Dendritic cell treated with granulocyte-macrophage colony-stimulating factor and Interleukin-4, amounts not matched to agents 40 ng/mL and 50 ng/mL, for 4 days (primary cell): ENCODE measurements around the gene HAPLN3.
"Not testable (repeated sequence)": the region's sequence is repeated elsewhere in the genome, so short reads cannot be mapped to it uniquely, and the experiment has no call there.

Experiments used
- H3K27ac Mint-ChIP-seq: one replicate; pipeline ENCODE4 v1.8.0; 2022; ENCODE audit warnings: mild to moderate bottlenecking, mixed read lengths
- H3K27me3 Mint-ChIP-seq: one replicate; pipeline ENCODE4 v1.8.0; 2022; ENCODE audit warnings: mild to moderate bottlenecking, mixed read lengths
- H3K36me3 Mint-ChIP-seq: one replicate; pipeline ENCODE4 v1.8.0; 2022; ENCODE audit warnings: low read depth, mixed read lengths
- H3K4me1 Mint-ChIP-seq: one replicate; pipeline ENCODE4 v1.8.0; 2022; ENCODE audit warnings: low read depth, mixed read lengths
- H3K4me3 Mint-ChIP-seq: one replicate; pipeline ENCODE4 v1.8.0; 2022; ENCODE audit warnings: mild to moderate bottlenecking, moderate library complexity, mixed read lengths
- H3K9me3 Mint-ChIP-seq: one replicate; pipeline ENCODE4 v1.8.0; 2022; ENCODE audit warnings: mixed read lengths
- intact Hi-C: fragments of 100-400 bp; cut with micrococcal nuclease; formaldehyde crosslinking; loops from one replicate; pipeline ENCODE4 v1.15.0; 2022

Gene HAPLN3, protein sequence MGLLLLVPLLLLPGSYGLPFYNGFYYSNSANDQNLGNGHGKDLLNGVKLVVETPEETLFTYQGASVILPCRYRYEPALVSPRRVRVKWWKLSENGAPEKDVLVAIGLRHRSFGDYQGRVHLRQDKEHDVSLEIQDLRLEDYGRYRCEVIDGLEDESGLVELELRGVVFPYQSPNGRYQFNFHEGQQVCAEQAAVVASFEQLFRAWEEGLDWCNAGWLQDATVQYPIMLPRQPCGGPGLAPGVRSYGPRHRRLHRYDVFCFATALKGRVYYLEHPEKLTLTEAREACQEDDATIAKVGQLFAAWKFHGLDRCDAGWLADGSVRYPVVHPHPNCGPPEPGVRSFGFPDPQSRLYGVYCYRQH

DNA sequence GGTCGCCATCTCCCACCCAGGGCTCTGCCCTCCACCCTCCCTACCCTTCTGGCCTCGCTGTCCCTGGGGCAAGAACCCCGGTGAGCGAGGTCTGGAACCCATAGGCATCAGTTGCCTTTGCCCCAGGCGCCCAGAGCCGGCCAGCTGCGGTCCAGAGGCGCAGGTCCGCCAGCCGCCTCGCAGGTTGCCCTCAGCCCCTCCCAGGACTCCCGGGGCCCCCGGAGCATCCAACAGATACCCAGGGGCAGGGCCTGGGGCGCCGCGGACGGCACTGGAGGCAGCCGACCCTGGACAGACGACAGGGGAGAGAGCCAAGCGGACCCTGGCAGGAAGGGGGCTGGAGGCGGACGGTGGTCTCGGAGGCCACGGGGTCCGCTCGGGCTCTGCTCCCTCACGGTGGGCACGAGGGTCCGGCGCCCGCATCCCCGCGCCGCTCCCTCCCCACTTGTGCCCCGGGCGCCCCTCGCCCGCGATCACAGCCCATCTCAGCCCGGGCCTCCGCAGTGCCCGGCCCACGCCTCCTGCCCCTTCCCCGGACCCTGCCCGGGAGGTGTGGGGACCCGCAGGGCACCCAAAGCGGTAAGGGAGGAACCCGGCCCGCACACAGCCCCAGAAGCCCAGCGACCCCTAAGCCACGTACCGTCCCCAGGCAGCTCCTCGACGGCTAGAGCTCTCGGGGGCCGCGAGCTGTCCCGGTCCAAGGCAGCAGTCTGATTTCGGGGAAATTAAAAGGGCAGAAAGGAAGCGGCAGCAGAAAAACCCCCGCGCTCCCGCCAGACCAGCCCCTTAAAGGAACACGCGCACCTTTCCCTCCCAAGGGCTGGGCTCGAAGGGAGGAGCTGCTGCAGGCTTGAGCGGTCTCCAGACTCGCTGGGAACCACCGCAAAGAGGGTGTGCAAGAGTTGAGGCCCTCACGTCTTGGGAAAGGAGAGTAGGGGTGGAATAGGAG lies at the start of gene HAPLN3:
Gene HAPLN3 (minus strand): TSS at position 726 of the 949 bp plus-strand sequence. CDS start 8,246 bp downstream, outside the sequence.
- peak within 1 kb of the TSS; percentile 21 for H3K27ac Mint-ChIP-seq
- H3K4me1 Mint-ChIP-seq, result peaks cover 23% of the 10 kb centered on the region
- peaks cover 48% of the 10 kb centered on the region for H3K27me3 Mint-ChIP-seq
- peak within 1 kb of the TSS; percentile 69 for H3K4me3 Mint-ChIP-seq
- H3K36me3 Mint-ChIP-seq, result no peaks in the 10 kb centered on the region
- intact Hi-C loops, result no loop called here
- no peaks in the 10 kb centered on the region for H3K9me3 Mint-ChIP-seq

DNA sequence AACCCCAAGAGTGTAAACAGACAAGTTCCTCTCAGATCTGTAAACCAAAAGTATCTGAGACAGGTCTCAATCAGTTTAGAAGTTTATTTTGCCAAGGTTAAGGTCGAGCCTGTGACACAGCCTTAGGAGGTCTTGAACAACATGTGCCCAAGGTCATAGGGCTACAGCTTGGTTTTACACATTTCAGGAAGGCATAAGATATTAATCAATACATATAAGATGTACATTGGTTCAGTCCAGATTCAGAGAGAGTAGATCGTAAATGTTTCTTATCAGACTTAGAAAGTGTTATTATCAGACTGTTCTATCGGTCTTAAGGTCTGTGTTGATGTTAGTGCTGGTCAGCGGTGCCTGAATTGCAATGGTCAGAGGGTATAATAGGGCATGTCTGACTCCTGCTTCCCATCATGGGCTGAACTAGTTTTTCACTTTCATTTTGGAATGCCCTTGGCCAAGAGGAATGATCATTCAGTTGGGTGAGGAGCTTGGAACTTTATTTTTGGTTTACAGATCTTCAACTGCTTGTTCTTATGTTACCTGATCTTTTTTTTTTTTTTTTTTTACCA lies 44.8 kb upstream of the HAPLN3 start:
- no peak overlapping the region for H3K4me3 Mint-ChIP-seq
- H3K27me3 Mint-ChIP-seq, result peaks cover 7% of the 10 kb centered on the region
- intact Hi-C loops, result no loop called here
- H3K9me3 Mint-ChIP-seq, result no peaks in the 10 kb centered on the region
- H3K4me1 Mint-ChIP-seq, result no peaks in the 10 kb centered on the region
- no peak overlapping the region for H3K27ac Mint-ChIP-seq
- no peaks in the 10 kb centered on the region for H3K36me3 Mint-ChIP-seq

DNA sequence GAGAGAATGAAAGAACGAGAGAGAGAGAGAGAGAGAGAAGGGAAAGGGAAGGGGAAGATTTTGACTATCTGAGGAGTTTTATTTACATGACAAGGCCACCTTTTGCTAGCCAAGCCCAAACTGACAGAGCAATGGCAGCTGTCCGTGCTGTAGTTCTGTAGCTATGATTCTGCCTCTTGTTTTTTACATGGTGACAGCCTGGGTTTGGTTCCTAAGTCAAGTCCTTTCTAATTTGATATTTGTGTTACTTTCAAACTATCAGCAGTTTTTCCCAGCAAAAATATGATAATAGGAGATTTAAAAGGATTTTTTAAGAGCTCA lies 44.1 kb upstream of the HAPLN3 start:
- Mint-ChIP-seq H3K9me3 (peaks cover 5% of the 10 kb centered on the region), H3K27me3 (peaks cover 5% of the 10 kb centered on the region), H3K36me3 (no peaks in the 10 kb centered on the region), H3K4me3 (no peak overlapping the region), H3K27ac (no peak overlapping the region), H3K4me1 (no peaks in the 10 kb centered on the region)
- intact Hi-C loops, result no loop called here

DNA sequence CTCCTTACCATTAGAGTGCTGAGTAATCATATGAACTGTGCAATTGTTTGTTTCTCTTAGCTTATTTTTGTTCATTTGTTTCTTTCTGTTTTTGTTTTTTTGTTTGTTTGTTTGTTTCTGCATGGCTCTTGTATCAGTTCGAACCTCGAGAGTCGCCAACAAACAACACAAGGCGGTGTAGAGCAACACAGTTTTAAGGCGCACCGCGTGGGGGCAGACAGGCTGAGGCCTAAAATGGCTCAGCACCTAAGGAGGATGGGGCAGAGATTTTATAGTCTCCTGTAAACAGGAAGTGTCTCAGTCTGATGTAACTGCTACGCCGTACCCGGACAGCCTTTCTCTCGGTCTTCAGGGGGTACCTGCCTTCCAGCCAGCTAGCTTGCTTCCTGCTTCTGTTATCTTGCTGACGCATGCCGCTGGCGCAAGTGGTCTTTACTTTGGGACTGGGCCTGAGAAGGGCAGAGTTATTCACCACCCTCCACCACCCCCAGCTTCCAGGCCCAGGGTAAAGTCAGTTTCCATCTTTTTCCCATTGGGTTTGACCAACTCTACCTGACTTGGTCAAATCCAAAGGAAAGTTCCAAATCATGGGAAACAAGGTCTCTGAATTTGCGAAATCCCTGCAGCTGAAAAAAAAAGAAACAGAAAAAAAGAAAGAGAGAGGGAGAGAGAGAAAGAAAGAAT lies 43.6 kb upstream of the HAPLN3 start:
- Mint-ChIP-seq H3K27me3 (peaks cover 3% of the 10 kb centered on the region), H3K4me3 (no peak overlapping the region), H3K27ac (no peak overlapping the region), H3K36me3 (no peaks in the 10 kb centered on the region), H3K4me1 (no peaks in the 10 kb centered on the region), H3K9me3 (peaks cover 10% of the 10 kb centered on the region)
- intact Hi-C loops, result no loop called here

DNA sequence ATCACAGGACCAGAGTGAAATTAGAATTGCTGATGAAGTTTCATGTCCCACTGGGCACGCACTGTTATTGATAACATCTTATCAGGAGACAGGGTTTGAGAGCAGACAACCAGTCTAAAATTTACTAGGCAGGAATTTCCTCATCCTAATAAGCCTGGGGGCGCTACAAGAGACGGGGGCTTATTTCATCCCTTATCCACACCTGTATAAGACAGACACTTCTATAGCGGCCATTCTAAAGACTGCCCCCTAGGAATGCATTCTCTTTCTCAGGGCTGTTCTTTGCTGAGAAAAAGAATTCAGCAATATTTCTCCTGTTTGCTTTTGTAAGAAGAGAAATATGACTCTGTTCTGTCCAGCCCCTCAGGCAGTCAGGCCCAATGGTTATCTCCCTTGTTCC lies 39.1 kb upstream of the HAPLN3 start:
- H3K4me1 Mint-ChIP-seq, H3K4me3 Mint-ChIP-seq, H3K27ac Mint-ChIP-seq, H3K36me3 Mint-ChIP-seq, intact Hi-C loops, H3K27me3 Mint-ChIP-seq: not testable (repeated sequence)
- peaks cover 14% of the 10 kb centered on the region for H3K9me3 Mint-ChIP-seq

DNA sequence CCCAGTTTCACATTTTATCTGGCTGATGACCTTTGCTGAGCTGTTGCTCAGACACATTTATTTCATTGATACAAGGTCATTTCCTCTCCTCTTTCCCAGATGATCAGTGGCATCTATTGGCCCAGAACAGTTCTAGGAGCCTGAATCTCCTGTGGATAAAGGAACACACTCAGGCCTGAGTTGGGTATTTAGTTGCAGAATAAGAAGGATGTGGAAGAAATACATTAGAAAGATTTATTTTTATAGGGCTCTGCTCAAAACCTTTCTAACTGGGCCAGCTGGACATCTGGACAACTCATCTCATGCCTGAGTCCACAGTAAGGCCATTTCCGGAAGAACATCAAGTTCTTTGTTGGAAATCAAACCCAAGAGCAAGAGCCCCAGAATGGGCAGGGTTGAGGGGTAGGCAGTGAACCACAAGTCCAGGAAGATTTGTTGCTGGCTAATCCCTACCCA lies 37.6 kb upstream of the HAPLN3 start:
- Mint-ChIP-seq H3K27ac (no peak overlapping the region), H3K9me3 (peaks cover 14% of the 10 kb centered on the region), H3K36me3 (no peaks in the 10 kb centered on the region), H3K27me3 (peaks cover 6% of the 10 kb centered on the region), H3K4me3 (no peak overlapping the region), H3K4me1 (no peaks in the 10 kb centered on the region)
- intact Hi-C loops, result no loop called here

DNA sequence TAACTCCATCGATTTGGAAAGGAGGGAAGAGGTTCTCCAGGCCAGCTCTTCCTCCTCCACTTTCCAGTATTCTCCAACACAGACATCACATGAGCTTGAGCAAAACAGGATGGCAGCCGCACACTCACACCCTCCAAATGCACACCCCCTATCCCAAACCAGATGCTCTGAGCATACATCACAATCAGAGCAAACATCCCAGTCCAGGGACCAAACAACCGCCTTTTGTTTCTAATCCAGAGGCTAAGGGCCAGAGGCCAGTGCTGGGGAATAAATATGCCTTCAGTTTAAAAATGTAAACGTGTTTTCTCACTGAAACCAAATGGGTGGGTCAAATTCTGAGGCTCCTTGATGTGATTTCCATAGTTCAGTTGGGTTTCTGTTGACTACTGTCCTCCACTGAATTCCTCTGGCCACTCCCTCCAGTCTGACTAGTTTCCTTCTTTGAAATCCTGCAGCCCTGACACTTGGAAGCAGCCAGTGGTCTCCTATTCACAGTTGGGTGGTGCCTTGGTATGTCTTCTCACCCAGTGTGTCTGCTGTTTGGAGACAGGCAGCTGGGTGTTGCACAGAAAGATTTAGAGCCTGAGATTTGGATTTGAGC lies 37.0 kb upstream of the HAPLN3 start:
- Mint-ChIP-seq H3K27ac (no peak overlapping the region), H3K27me3 (peaks cover 6% of the 10 kb centered on the region), H3K9me3 (peaks cover 14% of the 10 kb centered on the region), H3K4me1 (no peaks in the 10 kb centered on the region), H3K4me3 (no peak overlapping the region), H3K36me3 (no peaks in the 10 kb centered on the region)
- intact Hi-C loops, result no loop called here

DNA sequence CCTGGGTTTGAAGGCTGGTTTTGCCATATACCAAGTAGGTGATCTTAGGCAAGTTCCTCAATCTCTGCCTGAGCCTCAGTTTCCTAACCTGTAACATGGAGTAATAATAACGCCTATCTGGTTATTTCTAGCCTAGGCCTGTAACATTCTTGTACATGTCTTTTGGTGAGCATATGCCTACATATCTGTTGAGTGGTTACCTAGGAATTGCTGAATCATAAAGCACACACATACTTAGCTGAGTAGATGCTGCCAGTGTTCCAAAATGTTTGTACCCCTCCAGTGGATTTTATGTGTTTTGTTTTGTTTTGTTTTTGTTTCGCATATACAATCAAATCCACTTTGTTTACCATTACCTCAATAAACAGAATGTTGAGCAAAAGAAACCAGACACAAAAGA lies 35.2 kb upstream of the HAPLN3 start:
- intact Hi-C loops, result no loop called here
- peaks cover 14% of the 10 kb centered on the region for H3K9me3 Mint-ChIP-seq
- H3K36me3 Mint-ChIP-seq, result no peaks in the 10 kb centered on the region
- no peaks in the 10 kb centered on the region for H3K4me1 Mint-ChIP-seq
- H3K4me3 Mint-ChIP-seq, result no peak overlapping the region
- H3K27me3 Mint-ChIP-seq, result peaks cover 3% of the 10 kb centered on the region
- no peak overlapping the region for H3K27ac Mint-ChIP-seq

DNA sequence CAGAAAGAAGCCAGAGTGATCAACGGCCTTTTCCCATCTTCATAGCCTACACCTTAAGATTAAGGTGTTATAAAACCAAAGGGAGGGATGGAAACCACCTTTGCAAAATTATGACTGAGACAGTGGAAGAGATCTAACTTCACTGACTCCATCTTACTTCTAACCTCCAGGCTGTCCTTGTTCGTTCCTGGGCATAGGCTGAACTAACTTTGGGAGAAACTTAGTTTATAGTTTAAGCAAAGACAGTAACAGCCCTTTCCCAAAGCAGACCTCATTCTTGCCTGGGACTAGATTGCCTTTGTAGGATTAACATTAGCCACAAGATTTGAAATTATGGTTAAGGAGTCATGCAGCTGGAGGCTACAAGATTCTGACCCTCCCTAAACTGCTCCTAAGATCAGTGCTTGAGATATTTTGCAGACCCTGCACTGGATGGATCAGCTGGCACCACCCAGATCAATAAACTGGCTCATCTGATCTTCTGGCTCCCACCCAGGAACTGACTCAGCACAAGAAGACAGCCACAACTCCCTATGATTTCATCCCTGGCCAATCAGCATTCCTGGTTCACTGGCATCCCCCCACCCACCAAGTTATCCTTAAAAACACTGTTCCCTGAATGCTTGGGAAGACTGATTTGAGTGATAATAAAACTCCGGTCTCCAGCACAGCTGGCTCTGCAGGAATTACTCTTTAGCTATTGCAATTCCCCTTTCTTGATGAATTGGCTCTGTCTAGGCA lies 34.2 kb upstream of the HAPLN3 start:
- H3K27ac Mint-ChIP-seq, H3K4me3 Mint-ChIP-seq, H3K36me3 Mint-ChIP-seq, H3K9me3 Mint-ChIP-seq, H3K4me1 Mint-ChIP-seq, intact Hi-C loops, H3K27me3 Mint-ChIP-seq: not testable (repeated sequence)

DNA sequence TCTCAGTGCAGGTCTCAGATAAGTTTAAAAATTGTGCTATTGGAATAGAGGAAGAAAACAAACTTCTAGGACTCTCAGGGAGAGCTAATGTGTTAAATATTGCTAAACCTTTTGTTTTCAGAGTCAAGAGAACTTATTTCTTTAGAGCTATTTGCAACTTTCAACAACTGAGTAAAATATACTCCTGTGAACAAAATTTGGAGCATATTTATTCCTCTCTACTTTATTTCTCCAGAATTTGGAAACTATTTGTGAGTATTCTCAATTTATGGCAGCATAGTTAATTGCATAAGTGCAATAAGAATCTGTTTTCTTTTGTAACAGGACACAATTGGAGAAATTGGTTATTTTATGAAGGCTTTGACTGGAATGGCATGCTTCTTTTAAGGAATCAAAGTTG lies 32.8 kb upstream of the HAPLN3 start:
- H3K36me3 Mint-ChIP-seq, H3K27me3 Mint-ChIP-seq, H3K4me3 Mint-ChIP-seq, intact Hi-C loops, H3K9me3 Mint-ChIP-seq, H3K27ac Mint-ChIP-seq, H3K4me1 Mint-ChIP-seq: not testable (repeated sequence)

DNA sequence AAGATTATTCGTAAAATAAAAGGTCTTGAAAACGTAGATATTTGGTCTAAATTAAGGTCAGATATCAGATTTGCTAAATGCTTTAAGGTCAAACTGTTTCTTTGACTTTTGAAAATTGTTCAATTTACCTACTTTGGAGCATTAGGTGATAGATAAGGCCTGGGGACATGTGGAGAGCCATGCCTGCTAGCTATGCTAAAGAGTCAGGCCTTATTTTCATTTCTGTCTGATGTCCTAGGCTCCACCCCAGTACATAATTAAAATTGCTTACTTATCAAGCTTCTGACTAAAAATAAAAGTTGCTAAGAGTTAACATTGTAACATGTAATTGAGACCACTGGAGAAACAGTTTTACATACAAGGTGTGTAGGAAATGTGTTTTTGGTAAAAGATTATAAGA lies 30.3 kb upstream of the HAPLN3 start:
- H3K4me1 Mint-ChIP-seq, intact Hi-C loops, H3K27ac Mint-ChIP-seq, H3K36me3 Mint-ChIP-seq, H3K27me3 Mint-ChIP-seq, H3K4me3 Mint-ChIP-seq, H3K9me3 Mint-ChIP-seq: not testable (repeated sequence)

DNA sequence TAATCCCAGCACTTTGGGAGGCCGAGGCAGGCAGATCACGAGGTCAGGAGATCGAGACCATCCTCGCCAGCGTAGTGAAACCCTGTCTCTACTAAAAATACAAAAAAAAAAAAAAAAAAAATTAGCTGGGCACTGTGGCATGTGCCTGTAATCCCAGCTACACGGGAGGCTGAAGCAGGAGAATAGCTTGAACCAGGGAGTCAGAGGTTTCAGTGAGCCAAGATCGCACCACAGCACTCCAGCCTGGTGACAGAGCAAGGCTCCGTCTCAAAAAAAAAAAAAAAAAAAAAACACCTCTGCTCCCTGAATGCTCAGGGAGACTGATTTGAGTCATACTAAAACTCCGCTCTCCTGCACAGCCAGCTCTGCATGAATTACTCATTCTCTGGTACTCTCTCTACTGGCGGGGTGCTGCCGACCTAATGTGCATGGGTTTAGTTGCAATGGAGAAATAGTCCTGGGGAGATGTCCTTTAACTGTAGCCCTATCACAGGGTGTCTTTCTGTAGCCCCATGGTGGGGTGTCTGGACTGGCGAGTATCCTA lies 25.6 kb upstream of the HAPLN3 start:
- H3K36me3 Mint-ChIP-seq, H3K27ac Mint-ChIP-seq, intact Hi-C loops, H3K27me3 Mint-ChIP-seq, H3K4me3 Mint-ChIP-seq, H3K9me3 Mint-ChIP-seq: not testable (repeated sequence)
- peaks cover 22% of the 10 kb centered on the region for H3K4me1 Mint-ChIP-seq
